ENCODE measurements around the gene PLCXD3. TPM values are rescaled to one million over a fixed set of nuclear protein-coding genes. Genes with fewer than 3 reads are reported as not detected.

PLCXD3 gene
- total and polyA plus RNA-seq, 12 donors, result 0.72 to 48.7 (median 15.4) TPM

DNA sequence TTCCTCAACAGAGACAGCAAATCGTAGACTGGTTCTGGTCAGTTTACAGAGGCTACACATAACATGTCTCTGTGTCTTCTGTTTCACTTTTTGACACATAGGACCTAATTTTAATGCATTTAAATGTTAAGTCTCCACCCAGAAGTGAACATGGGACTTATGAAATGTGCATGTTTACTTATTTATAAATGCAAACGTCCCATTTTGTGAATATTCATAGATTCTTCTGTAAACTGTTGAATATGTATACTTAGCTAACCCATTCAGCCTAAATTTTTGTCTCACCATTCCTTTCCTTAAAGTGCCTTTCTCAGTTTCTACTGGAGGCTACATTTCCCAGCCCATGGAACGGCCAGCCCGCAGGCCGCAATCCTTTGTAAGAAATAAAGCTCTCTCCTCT, 137.2 kb downstream of the PLCXD3 start:
- DNase-seq, result no peak
- H3K36me3 ChIP-seq (replicated peaks in 1 of 2), result no peaks in the 10 kb centered on the region
- no peak overlapping the region for H3K4me3 ChIP-seq
- H3K4me1 ChIP-seq (replicated peaks in 1 of 2), result peaks cover 0 to 5% of the 10 kb centered on the region in 2 donors
- TF ChIP-seq POLR2A (IDR thresholded peaks at IDR 0.05), result no peak
- TF ChIP-seq, protein P1, sequence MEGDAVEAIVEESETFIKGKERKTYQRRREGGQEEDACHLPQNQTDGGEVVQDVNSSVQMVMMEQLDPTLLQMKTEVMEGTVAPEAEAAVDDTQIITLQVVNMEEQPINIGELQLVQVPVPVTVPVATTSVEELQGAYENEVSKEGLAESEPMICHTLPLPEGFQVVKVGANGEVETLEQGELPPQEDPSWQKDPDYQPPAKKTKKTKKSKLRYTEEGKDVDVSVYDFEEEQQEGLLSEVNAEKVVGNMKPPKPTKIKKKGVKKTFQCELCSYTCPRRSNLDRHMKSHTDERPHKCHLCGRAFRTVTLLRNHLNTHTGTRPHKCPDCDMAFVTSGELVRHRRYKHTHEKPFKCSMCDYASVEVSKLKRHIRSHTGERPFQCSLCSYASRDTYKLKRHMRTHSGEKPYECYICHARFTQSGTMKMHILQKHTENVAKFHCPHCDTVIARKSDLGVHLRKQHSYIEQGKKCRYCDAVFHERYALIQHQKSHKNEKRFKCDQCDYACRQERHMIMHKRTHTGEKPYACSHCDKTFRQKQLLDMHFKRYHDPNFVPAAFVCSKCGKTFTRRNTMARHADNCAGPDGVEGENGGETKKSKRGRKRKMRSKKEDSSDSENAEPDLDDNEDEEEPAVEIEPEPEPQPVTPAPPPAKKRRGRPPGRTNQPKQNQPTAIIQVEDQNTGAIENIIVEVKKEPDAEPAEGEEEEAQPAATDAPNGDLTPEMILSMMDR (IDR thresholded peaks at IDR 0.05), result no peak
- intact Hi-C loops (cut with DNase I), result no loop called here
- H3K27ac ChIP-seq, result no peak overlapping the region
- H3K27me3 ChIP-seq, result no peaks in the 10 kb centered on the region
- WGBS, 4 donors, result 86 to 88% (median 86%) methylated on average over 5 of the region's 5 CpGs
- no peaks in the 10 kb centered on the region for H3K9me3 ChIP-seq (replicated peaks in 1 of 3)

GRCh38 chr5:41371738-41372137, 138.7 kb downstream of the PLCXD3 start:
- no peaks in the 10 kb centered on the region for H3K27me3 ChIP-seq
- DNase-seq, result no peak
- TF ChIP-seq, protein P1 (IDR thresholded peaks at IDR 0.05), result no peak
- TF ChIP-seq POLR2A (IDR thresholded peaks at IDR 0.05), result no peak
- H3K27ac ChIP-seq, result peak overlapping the region in 2 of 5 donors; percentile 16 to 29
- WGBS, 4 donors, result 48 to 62% (median 57%) methylated on average over 2 of the region's 2 CpGs
- peaks cover 0 to 5% of the 10 kb centered on the region in 2 donors for H3K4me1 ChIP-seq (replicated peaks in 1 of 2)
- H3K9me3 ChIP-seq (replicated peaks in 1 of 3), result no peaks in the 10 kb centered on the region
- no peaks in the 10 kb centered on the region for H3K36me3 ChIP-seq (replicated peaks in 1 of 2)
- intact Hi-C loops (cut with DNase I), result no loop called here
- H3K4me3 ChIP-seq, result no peak overlapping the region

DNA sequence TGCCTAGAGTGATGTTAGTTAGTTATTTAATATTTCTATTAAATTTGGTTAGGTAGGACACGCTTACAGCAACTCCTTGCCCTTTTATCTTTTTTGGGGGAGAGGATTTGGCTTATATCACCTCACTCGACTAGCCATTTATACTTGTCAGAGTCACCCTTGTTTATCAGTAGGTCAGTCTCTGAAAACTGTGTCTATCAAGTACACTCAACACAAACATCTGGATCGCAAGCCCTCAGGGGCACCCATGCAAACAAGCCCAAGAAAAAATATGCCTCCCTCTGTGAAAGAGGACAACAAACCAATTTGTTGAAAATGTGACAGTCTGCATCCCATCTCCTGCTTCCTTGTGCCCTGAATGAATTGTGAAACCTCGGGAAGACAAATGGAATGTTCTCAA, 139.9 kb downstream of the PLCXD3 start:
- DNase-seq, result no peak
- Histone ChIP-seq H3K4me1 (replicated peaks in 1 of 2) (peaks cover 0 to 5% of the 10 kb centered on the region in 2 donors), H3K27me3 (no peaks in the 10 kb centered on the region), H3K27ac (no peak overlapping the region), H3K9me3 (replicated peaks in 1 of 3) (no peaks in the 10 kb centered on the region), H3K36me3 (replicated peaks in 1 of 2) (no peaks in the 10 kb centered on the region), H3K4me3 (no peak overlapping the region)
- no peak for TF ChIP-seq POLR2A (IDR thresholded peaks at IDR 0.05)
- TF ChIP-seq, protein P1 (IDR thresholded peaks at IDR 0.05), result no peak
- intact Hi-C loops (cut with DNase I), result no loop called here
- WGBS, 4 donors, result 45 to 61% (median 52%) methylated on average over 4 of the region's 4 CpGs

GRCh38 chr5:41369799-41370198, 140.6 kb downstream of the PLCXD3 start:
- TF ChIP-seq POLR2A (IDR thresholded peaks at IDR 0.05), result no peak
- TF ChIP-seq, protein P1 (IDR thresholded peaks at IDR 0.05), result no peak
- DNase-seq, result no peak
- H3K27ac ChIP-seq, result no peak overlapping the region
- H3K4me1 ChIP-seq (replicated peaks in 1 of 2), result peaks cover 0 to 5% of the 10 kb centered on the region in 2 donors
- no peak overlapping the region for H3K4me3 ChIP-seq
- H3K27me3 ChIP-seq, result no peaks in the 10 kb centered on the region
- WGBS, 4 donors, result 77 to 85% (median 84%) methylated on average over 2 of the region's 2 CpGs
- H3K36me3 ChIP-seq (replicated peaks in 1 of 2), result no peaks in the 10 kb centered on the region
- H3K9me3 ChIP-seq (replicated peaks in 1 of 3), result no peaks in the 10 kb centered on the region
- intact Hi-C loops (cut with DNase I), result no loop called here
